IPS DF 4.7 (cell line): ENCODE data around the gene CARMIL1.
A peak's percentile ranks its signal among the peaks of the same experiment; 100 is the strongest.

Experiments
- DNase-seq: peaks from one replicate; pipeline ENCODE4 v3.0.0-alpha.2; 2013; ENCODE audit warnings: low spot score; ENCODE audit errors: extremely low read depth

CARMIL1 gene

GRCh38 chr6:25606151-25606550, 327.0 kb downstream of the CARMIL1 start:
- DNase-seq: no peak

GRCh38 chr6:25608558-25609174, 329.5 kb downstream of the CARMIL1 start:
- no peak for DNase-seq

GRCh38 chr6:25612666-25613065, 333.5 kb downstream of the CARMIL1 start:
- no peak for DNase-seq

GRCh38 chr6:25613415-25613814, 334.2 kb downstream of the CARMIL1 start:
- DNase-seq: no peak

- no peak for DNase-seq
Observed at GRCh38 chr6:25614052-25614451, 334.9 kb downstream of the CARMIL1 start.

GRCh38 chr6:25615471-25615870, 336.3 kb downstream of the CARMIL1 start:
- no peak for DNase-seq

- no peak for DNase-seq
Observed at GRCh38 chr6:25617997-25618396, 338.8 kb downstream of the CARMIL1 start.

GRCh38 chr6:25619217-25619616, 340.0 kb downstream of the CARMIL1 start:
- no peak for DNase-seq

- no peak for DNase-seq
Observed at GRCh38 chr6:25620391-25620790, 341.2 kb downstream of the CARMIL1 start.

GRCh38 chr6:25623065-25623464, 343.9 kb downstream of the CARMIL1 start:
- DNase-seq: no peak

GRCh38 chr6:25623879-25624278, 344.7 kb downstream of the CARMIL1 start:
- no peak for DNase-seq

GRCh38 chr6:25627001-25627400, 347.8 kb downstream of the CARMIL1 start:
- DNase-seq: no peak

- DNase-seq: no peak
Observed at GRCh38 chr6:25628471-25629197, 349.5 kb downstream of the CARMIL1 start.

- no peak for DNase-seq
Observed at GRCh38 chr6:25629198-25629576, 350.0 kb downstream of the CARMIL1 start.

- no peak for DNase-seq
Observed at GRCh38 chr6:25630508-25631278, 351.5 kb downstream of the CARMIL1 start.

GRCh38 chr6:25635886-25636317, 356.7 kb downstream of the CARMIL1 start:
- DNase-seq: no peak

GRCh38 chr6:25637211-25637610, 358.0 kb downstream of the CARMIL1 start:
- no peak for DNase-seq

- peak; percentile 9 for DNase-seq
Observed at GRCh38 chr6:25637960-25638434, 358.8 kb downstream of the CARMIL1 start.

GRCh38 chr6:25639653-25640052, 360.5 kb downstream of the CARMIL1 start:
- DNase-seq: no peak

- no peak for DNase-seq
Observed at GRCh38 chr6:25640446-25640845, 361.3 kb downstream of the CARMIL1 start.

- DNase-seq: no peak
Observed at GRCh38 chr6:25640891-25641290, 361.7 kb downstream of the CARMIL1 start.

GRCh38 chr6:25641377-25641776, 362.2 kb downstream of the CARMIL1 start:
- DNase-seq: no peak
